Measurements from ENCODE around the gene UCN.
"Not testable (repeated sequence)": the region's sequence is repeated elsewhere in the genome, so short reads cannot be mapped to it uniquely, and the experiment has no call there.

DNA sequence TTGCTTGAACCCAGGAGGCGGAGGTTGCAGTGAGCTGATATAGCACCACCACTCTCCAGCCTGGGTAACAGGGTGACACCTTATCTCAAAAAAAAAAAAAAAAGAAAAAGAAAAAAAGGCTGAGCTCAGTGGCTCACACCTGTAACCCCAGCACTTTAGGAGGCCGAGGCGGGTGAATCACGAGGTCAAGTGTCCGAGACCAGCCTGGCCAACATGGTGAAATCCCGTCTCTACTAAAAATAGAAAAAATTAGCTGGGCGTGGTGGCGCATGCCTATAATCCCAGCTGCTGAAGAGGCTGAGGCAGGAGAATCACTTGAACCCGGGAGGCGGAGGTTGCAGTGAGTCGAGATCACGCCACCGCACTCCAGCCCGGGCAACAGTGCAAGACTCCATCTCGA is 11.6 kb upstream of the UCN start:
- TF ChIP-seq, protein P1, sequence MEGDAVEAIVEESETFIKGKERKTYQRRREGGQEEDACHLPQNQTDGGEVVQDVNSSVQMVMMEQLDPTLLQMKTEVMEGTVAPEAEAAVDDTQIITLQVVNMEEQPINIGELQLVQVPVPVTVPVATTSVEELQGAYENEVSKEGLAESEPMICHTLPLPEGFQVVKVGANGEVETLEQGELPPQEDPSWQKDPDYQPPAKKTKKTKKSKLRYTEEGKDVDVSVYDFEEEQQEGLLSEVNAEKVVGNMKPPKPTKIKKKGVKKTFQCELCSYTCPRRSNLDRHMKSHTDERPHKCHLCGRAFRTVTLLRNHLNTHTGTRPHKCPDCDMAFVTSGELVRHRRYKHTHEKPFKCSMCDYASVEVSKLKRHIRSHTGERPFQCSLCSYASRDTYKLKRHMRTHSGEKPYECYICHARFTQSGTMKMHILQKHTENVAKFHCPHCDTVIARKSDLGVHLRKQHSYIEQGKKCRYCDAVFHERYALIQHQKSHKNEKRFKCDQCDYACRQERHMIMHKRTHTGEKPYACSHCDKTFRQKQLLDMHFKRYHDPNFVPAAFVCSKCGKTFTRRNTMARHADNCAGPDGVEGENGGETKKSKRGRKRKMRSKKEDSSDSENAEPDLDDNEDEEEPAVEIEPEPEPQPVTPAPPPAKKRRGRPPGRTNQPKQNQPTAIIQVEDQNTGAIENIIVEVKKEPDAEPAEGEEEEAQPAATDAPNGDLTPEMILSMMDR (IDR thresholded peaks at IDR 0.05; ENCODE audit: low read length), result not testable (repeated sequence)
- not testable (repeated sequence) for TF ChIP-seq EZH2 (IDR thresholded peaks at IDR 0.05; ENCODE audit: borderline replicate concordance, low read length)
